Thoracic aorta endothelial cell (primary cell): ENCODE measurements around the gene PDK3. TPM values are rescaled to one million over a fixed set of nuclear protein-coding genes. Genes with fewer than 3 reads are reported as not detected.

Experiments used
- small RNA-seq: library from RNA; depleted of rRNA; stranded (forward); fragments of <200 nt; gene quantifications from one replicate; pipeline ENCODE3, GENCODE V24; 2012
- total RNA-seq: library from RNA; depleted of rRNA; stranded (reverse); fragments of >200 nt; gene quantifications from 2 replicates; pipeline ENCODE4 v1.2.3, GENCODE V29; 2012

Gene PDK3
- total RNA-seq = 11.6 and 21.5 TPM in 2 replicates

DNA sequence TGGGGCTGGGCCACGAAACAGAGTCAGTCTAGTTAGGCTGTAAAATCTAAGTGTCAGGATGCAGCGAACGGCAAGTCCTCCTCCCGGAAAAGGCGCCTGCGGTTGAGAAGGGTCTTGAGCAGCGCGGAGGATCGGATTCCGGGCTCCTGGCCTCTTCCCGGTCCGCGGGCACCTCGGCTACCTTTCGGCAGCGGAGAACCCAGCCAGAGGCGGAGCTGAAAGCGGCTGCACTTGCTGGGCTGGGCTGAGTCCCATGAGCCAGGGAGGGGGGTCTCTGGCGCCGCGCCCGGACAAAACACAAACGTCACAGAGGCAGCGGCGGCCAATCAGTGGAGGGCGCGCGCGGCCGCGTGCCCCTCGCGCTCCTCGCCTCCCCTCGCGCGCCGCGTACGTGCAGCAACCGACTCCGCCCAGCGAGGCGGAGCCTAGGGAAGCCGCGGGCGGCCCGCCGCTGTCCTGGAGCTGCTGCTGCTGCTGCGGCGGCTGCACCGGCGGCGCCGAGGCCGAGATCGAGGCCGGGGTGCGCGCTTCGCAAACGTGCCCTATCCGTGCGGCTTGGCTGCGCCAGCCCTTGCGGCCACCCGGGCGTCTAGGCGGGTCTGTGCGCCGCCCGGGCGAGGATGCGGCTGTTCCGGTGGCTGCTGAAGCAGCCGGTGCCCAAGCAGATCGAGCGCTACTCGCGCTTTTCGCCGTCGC is at the start of gene PDK3:
Gene PDK3, plus strand, starts transcription at position 451 of the 696 bp plus-strand sequence. Its CDS starts 170 bp downstream, at position 621.

Small RNA genes lying within 50 kb of the gene (small RNA-seq; reads per million reads assigned to genes)
- not detected for gene SNRPEP9

Other genes starting within 250 kb of the PDK3 start
- 0.07 TPM in 1 of 2 replicates, not detected in the other for gene SUPT20HL2, start 151.2 kb upstream of the PDK3 start, total RNA-seq
- not detected in 2 replicates for gene SUPT20HL1, start 104.6 kb upstream of the PDK3 start, total RNA-seq
- gene PCYT1B, start 182.1 kb downstream of the PDK3 start, total RNA-seq = 0.50 TPM in 1 of 2 replicates, not detected in the other
- 32.3 and 32.5 TPM in 2 replicates for gene POLA1, start 228.6 kb downstream of the PDK3 start, total RNA-seq